Neutrophil (primary cell): ENCODE data around the gene AAK1.

Source experiments
- H3K27ac ChIP-seq: fragments of 200-600 bp; sonication (generic); 2 replicates; pipeline ENCODE4 v1.5.1; 2016; ENCODE audit warnings: mild to moderate bottlenecking, moderate library complexity
- H3K27me3 ChIP-seq: fragments of 200-600 bp; sonication (generic); 2 replicates; pipeline ENCODE4 v1.6.0; 2016; ENCODE audit warnings: mild to moderate bottlenecking
- H3K36me3 ChIP-seq: fragments of 200-600 bp; sonication (generic); 2 replicates; pipeline ENCODE4 v1.5.1; 2017
- H3K4me1 ChIP-seq, 2 experiments: fragments of 200-600 bp in 1 of 2; sonication (generic) in 1 of 2; 1 replicate in 1 of 2; 2 replicates in 1 of 2; pipeline versions ENCODE4 v1.5.1 to v1.6.1; 2013 to 2016; ENCODE audit warnings: low read depth in 1 of 2, low read length in 1 of 2, mild to moderate bottlenecking in 1 of 2, moderate library complexity in 1 of 2; ENCODE audit not compliant: control insufficient read depth in 1 of 2, insufficient read depth in 1 of 2
- H3K4me3 ChIP-seq, 2 experiments: fragments of 200-600 bp in 1 of 2; sonication (generic) in 1 of 2; 1 replicate in 1 of 2; 2 replicates in 1 of 2; pipeline ENCODE4 v1.5.1; 2013 to 2016; ENCODE audit warnings: low read depth in 1 of 2, low read length in 1 of 2, mild to moderate bottlenecking in 1 of 2, moderate library complexity in 1 of 2
- H3K9me3 ChIP-seq: fragments of 200-600 bp; sonication (generic); 2 replicates; pipeline ENCODE4 v1.5.1; 2016
- TF ChIP-seq, protein P1 (sequence below): fragments of 200-600 bp; sonication (generic); IDR thresholded peaks from 2 replicates; pipeline ENCODE4 v1.5.1; 2016; ENCODE audit warnings: antibody characterized with exemption

Gene AAK1

DNA sequence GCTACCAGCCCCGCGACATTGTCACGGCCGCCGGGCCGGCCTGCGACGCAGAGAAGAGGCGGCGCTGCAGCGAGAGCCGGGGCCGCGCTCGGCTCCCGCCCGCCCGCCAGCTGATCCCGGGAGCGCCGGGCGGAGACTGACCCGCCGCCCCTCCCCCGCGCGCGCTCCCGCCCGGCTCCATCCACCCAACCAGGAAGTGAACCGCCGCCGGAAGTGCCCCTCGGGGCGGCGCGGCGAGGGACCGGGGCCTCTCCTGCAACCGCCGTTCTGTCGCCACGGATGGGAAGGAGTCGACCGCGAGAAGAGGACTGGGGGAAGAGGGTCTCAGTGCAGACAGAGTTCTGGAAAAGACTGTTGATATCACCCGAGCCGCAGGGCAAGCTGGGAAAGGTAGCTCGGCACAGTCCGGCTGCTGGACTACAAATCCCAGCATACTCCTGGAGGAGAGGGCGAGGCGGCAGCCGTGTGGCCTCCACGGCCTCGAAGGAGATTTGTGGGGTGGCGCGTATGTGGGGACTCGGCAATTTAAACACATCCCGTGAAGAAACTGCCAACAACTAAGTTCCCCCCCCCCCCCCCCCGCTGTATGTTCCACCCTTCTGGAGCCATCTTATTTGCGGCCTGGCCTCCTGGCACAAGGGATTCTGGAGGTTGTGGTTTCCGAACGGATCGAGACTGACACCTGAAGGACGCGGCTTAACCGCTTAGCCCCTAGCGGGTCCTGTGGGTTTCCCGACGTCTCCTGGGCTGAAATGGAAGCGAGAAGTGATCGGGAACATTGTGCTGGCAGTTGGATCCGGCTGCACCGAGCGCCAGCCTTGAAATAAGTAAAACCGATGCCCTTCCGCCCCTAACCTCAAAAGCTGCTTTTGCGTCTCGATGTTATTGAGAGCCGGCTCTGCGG is at the start of gene AAK1:
Gene AAK1, minus strand, starts transcription at position 138 of the 904 bp plus-strand sequence. CDS start 699 bp downstream, outside the sequence.
- peak within 1 kb of the TSS; percentile 92 for H3K27ac ChIP-seq
- no peaks in the 10 kb centered on the region for H3K27me3 ChIP-seq
- H3K4me3 ChIP-seq: peak within 1 kb of the TSS; percentile 84 to 97
- no peaks in the 10 kb centered on the region for H3K36me3 ChIP-seq
- TF ChIP-seq, protein P1, sequence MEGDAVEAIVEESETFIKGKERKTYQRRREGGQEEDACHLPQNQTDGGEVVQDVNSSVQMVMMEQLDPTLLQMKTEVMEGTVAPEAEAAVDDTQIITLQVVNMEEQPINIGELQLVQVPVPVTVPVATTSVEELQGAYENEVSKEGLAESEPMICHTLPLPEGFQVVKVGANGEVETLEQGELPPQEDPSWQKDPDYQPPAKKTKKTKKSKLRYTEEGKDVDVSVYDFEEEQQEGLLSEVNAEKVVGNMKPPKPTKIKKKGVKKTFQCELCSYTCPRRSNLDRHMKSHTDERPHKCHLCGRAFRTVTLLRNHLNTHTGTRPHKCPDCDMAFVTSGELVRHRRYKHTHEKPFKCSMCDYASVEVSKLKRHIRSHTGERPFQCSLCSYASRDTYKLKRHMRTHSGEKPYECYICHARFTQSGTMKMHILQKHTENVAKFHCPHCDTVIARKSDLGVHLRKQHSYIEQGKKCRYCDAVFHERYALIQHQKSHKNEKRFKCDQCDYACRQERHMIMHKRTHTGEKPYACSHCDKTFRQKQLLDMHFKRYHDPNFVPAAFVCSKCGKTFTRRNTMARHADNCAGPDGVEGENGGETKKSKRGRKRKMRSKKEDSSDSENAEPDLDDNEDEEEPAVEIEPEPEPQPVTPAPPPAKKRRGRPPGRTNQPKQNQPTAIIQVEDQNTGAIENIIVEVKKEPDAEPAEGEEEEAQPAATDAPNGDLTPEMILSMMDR: no peak
- peaks cover 51 to 53% of the 10 kb centered on the region in 2 experiments for H3K4me1 ChIP-seq
- no peaks in the 10 kb centered on the region for H3K9me3 ChIP-seq

DNA sequence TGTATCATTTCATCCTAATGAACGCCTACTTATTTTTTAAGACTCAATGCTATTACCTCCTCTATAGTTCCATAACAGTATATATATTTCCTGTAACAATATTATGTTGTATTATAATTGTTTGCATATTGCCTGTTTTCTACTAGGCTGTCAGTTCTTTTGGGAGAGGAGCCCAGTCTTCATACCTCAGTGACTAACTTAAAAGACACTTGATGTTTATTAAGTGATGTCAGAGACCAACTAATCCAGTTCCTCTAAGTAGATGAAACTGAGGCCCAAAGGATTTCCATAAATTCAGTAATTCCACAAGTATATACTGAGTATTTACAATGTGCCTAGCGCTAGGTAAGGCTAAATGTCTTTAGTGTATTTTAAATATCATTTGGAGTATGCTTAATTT is 48.9 kb upstream of the AAK1 start:
- no peak overlapping the region for H3K4me3 ChIP-seq
- TF ChIP-seq, protein P1: no peak
- H3K27me3 ChIP-seq: no peaks in the 10 kb centered on the region
- no peaks in the 10 kb centered on the region for H3K36me3 ChIP-seq
- no peak overlapping the region for H3K27ac ChIP-seq
- no peaks in the 10 kb centered on the region for H3K9me3 ChIP-seq
- H3K4me1 ChIP-seq: peaks cover 27 to 32% of the 10 kb centered on the region in 2 experiments

DNA sequence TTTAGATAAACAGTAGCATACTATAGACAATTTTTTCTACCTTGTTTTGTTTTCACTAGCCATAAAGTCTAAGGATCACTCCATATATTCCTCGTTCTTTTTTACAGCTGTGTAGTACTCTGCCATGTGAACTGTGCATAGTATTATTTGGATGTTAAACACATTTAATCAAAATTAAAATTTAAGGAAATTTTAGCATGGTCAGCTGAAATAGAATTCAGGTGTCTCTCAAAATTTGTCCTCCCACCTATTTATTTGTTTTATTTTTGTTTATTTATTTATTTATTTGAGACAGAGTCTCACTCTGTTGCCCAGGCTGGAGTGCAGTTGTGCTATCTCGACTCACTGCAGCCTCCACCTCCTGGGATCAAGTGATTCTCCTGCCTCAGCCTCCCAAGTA is 46.4 kb upstream of the AAK1 start:
- TF ChIP-seq, protein P1: no peak
- peaks cover 20 to 22% of the 10 kb centered on the region in 2 experiments for H3K4me1 ChIP-seq
- H3K9me3 ChIP-seq: no peaks in the 10 kb centered on the region
- no peak overlapping the region for H3K4me3 ChIP-seq
- H3K27ac ChIP-seq: no peak overlapping the region
- no peaks in the 10 kb centered on the region for H3K27me3 ChIP-seq
- H3K36me3 ChIP-seq: no peaks in the 10 kb centered on the region

DNA sequence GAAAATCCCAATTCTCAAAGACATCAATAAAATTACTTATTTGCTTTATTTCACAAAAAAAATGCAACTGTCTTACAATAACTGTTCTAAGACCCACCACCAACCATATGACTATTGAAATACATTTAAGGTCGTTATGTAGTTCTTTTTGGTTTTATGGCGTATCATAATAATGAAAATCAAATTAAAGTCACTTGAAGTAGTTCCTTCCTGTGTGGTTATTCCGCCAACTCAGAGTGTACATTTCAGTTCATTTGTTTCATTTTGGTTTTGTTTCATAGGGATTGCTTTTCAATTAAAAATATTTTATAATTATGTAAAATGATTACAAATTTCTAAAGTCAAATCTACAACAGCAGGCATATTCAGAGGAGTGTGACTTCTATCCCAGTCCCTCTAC is 45.9 kb upstream of the AAK1 start:
- no peaks in the 10 kb centered on the region for H3K36me3 ChIP-seq
- H3K27ac ChIP-seq: no peak overlapping the region
- no peak overlapping the region for H3K4me3 ChIP-seq
- TF ChIP-seq, protein P1: no peak
- H3K4me1 ChIP-seq: peaks cover 15 to 17% of the 10 kb centered on the region in 2 experiments
- H3K27me3 ChIP-seq: no peaks in the 10 kb centered on the region
- no peaks in the 10 kb centered on the region for H3K9me3 ChIP-seq

DNA sequence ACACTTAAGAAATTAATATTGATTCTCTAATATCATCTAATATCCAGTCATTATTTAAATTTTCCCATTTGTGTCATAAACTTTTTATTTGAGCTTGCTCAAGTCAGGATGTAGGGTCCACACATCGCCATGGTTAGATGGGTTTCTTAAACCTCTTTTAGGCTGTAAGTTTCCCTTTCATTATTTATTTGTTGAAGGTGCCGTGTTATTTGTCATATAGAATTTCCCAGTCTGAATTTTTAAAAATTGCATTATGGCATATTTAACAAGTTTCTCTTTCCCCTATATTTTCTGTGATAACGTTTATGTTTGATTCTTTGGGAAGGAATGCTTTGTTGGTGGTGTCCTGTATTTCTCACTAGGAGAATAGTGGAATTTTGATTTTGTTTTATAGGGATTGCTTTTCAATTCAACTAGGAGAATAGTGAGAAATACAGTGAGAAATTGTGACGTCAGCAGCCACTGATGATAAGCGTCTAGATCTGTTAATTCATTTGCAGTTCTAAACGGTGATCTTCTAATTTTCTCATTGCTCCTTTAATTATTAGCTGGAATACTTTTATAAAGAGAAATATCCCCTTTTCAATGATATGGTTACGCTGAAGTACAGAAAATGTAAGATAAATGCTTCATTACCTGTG is 44.6 kb upstream of the AAK1 start:
- no peak overlapping the region for H3K27ac ChIP-seq

More for the DNA sequence above, 44.6 kb upstream of the AAK1 start:
- H3K27me3 ChIP-seq: no peaks in the 10 kb centered on the region
- no peak overlapping the region for H3K4me3 ChIP-seq
- TF ChIP-seq, protein P1: no peak
- H3K36me3 ChIP-seq: no peaks in the 10 kb centered on the region
- no peaks in the 10 kb centered on the region for H3K9me3 ChIP-seq
- H3K4me1 ChIP-seq: peaks cover 8 to 9% of the 10 kb centered on the region in 2 experiments
